ENCODE data around the gene RNF207. TPM values are rescaled to one million over a fixed set of nuclear protein-coding genes. Genes with fewer than 3 reads are reported as not detected.

Gene RNF207
- total and polyA plus RNA-seq, 2 of the 4 experiments (the other 2 are of a cell fraction): 2.7 to 17.2 TPM

GRCh38 chr1:6210591-6211355, 4.9 kb downstream of the RNF207 start:
- no peak for TF ChIP-seq NFE2L2 (IDR thresholded peaks at IDR 0.05; ENCODE audit: low read depth, low read length)
- no peak for TF ChIP-seq MAZ (IDR thresholded peaks at IDR 0.05; ENCODE audit: borderline replicate concordance, low read depth, low read length)
- TF ChIP-seq RCOR1 (IDR thresholded peaks at IDR 0.05; ENCODE audit: insufficient replicate concordance, low read length): no peak
- no peak for TF ChIP-seq RFX5 (IDR thresholded peaks at IDR 0.05; ENCODE audit: low read depth, low read length)
- no peak for TF ChIP-seq MAFK (IDR thresholded peaks at IDR 0.05; ENCODE audit: low read depth, low read length)
- TF ChIP-seq CEBPB (IDR thresholded peaks at IDR 0.05; ENCODE audit: low read depth, low read length): no peak
- no peak for TF ChIP-seq USF2 (IDR thresholded peaks at IDR 0.05; ENCODE audit: low read depth, low read length)
- TF ChIP-seq CHD1 (IDR thresholded peaks at IDR 0.05; ENCODE audit: low read depth, low read length): no peak
- TF ChIP-seq BHLHE40 (IDR thresholded peaks at IDR 0.05; ENCODE audit: low read depth, low read length): no peak
- TF ChIP-seq MXI1 (IDR thresholded peaks at IDR 0.05; ENCODE audit: borderline replicate concordance, low read depth, low read length): no peak
- no peak for TF ChIP-seq SMC3 (IDR thresholded peaks at IDR 0.05; ENCODE audit: low read depth, low read length)
- Histone ChIP-seq H4K91ac (ENCODE audit: insufficient read depth, low read depth, low read length) (no peak overlapping the region), H3K9me3 (ENCODE audit: control insufficient read depth, insufficient read depth, low read length) (no peaks in the 10 kb centered on the region), H3K4ac (ENCODE audit: low read depth, low read length) (no peak overlapping the region), H2AK9ac (replicated peaks; ENCODE audit: low read depth, low read length, poor library complexity) (no peak overlapping the region), H3K56ac (ENCODE audit: extremely low read depth, insufficient read depth, low read length) (no peak overlapping the region), H3K14ac (replicated peaks; ENCODE audit: low read depth, low read length) (no peak overlapping the region), H3K79me1 (ENCODE audit: low read depth in 1 of 2, low read length in 2 of 2) (no peaks in the 10 kb centered on the region), H4K20me1 (ENCODE audit: insufficient read depth, low read length) (no peaks in the 10 kb centered on the region; the same call in 1 of the 2 replicates), H3K23ac (ENCODE audit: low read depth, low read length) (no peak overlapping the region), H2BK120ac (ENCODE audit: low read depth, low read length) (no peak overlapping the region), H3K4me3 (ENCODE audit: insufficient read depth, low read depth, low read length) (no peak overlapping the region), H3K4me1 (ENCODE audit: control insufficient read depth, insufficient read depth, low read length) (peaks cover 5% of the 10 kb centered on the region; the same call in 1 of the 2 replicates), H4K5ac (ENCODE audit: low read depth, low read length) (no peak overlapping the region), H3K27me3 (ENCODE audit: control insufficient read depth, insufficient read depth, low read length) (no peaks in the 10 kb centered on the region; the same call in 1 of the 2 replicates), H2AFZ (replicated peaks; ENCODE audit: low read length, poor library complexity) (no peak overlapping the region), H3K18ac (ENCODE audit: low read depth, low read length) (no peak overlapping the region), H3K4me2 (ENCODE audit: low read depth, low read length) (no peak overlapping the region), H3K27ac (ENCODE audit: insufficient read depth, low read length) (no peak overlapping the region), H3K36me3 (ENCODE audit: control insufficient read depth, insufficient read depth, low read length) (no peaks in the 10 kb centered on the region), H3K9ac (ENCODE audit: low read depth, low read length) (no peak overlapping the region), H2AK5ac (ENCODE audit: low read depth, low read length) (no peak overlapping the region), H3K9me1 (ENCODE audit: insufficient read depth, low read length) (no peaks in the 10 kb centered on the region), H4K8ac (ENCODE audit: low read depth in 2 of 2, low read length in 2 of 2) (no peak overlapping the region), H2BK15ac (ENCODE audit: low read depth, low read length) (no peak overlapping the region), H2BK5ac (ENCODE audit: low read depth, low read length, poor library complexity, severe bottlenecking) (no peak overlapping the region), H2BK20ac (ENCODE audit: low read depth, low read length) (no peak overlapping the region)
- dilution Hi-C loops (cut with HindIII; ENCODE audit: low sequenced_read_pairs, unreplicated experiment): no loop called here
- in situ Hi-C loops (cut with MboI; ENCODE audit: low sequenced_read_pairs): no loop called here
- 93% methylated on average over 5 of the region's 29 CpGs; no CpG with 5 or more reads in 1 of the 2 experiments for WGBS, 2 experiments (ENCODE audit: extremely low coverage in 2 of 2, insufficient read length in 1 of 2)
- intact Hi-C loops (cut with micrococcal nuclease): no loop called here
- no peak for DNase-seq
- ATAC-seq (ENCODE audit: low read depth): no peak
- ChIA-PET POLR2A (ENCODE audit: unreplicated experiment) (no interaction called here), CTCF (no interaction called here)
- no TSS peak for BruUV-seq (replicated peaks)
